ENCODE measurements around the gene ZNF174. TPM values are rescaled to one million over a fixed set of nuclear protein-coding genes. Genes with fewer than 3 reads are reported as not detected.
A peak's percentile ranks its signal among the peaks of the same experiment; 100 is the strongest.

Gene ZNF174
- total RNA-seq: 10 to 100 TPM in 1 of 2 donors, 1 to 10 TPM in 1; 8.2 to 10.9 TPM
- 1 to 10 TPM; 2.3 to 7.7 TPM for polyA plus RNA-seq
- long read RNA-seq, donor 1, transcript ZNF174-202 (3 exons, 1,557 nt): minor isoform, 7 of 32 reads
- long read RNA-seq, donor 1, transcript ZNF174-201 (3 exons, 2,260 nt): major isoform, 24 of 32 reads
- long read RNA-seq, donor 1, partial matches to known transcripts: 1 of 32 reads
- long read RNA-seq, donor 1, other reads (novel, unspliced or antisense): 0 of 32 reads
- long read RNA-seq, donor 2, partial matches to known transcripts: 1 of 6 reads
- long read RNA-seq, donor 2, other reads (novel, unspliced or antisense): 1 of 6 reads

GRCh38 chr16:3400779-3401688, at the start of gene ZNF174, which contains the start of gene ZSCAN32:
Gene ZNF174, plus strand, starts transcription at chr16:3401215. Its CDS starts 790 bp downstream, at chr16:3402005.
Gene ZSCAN32, minus strand, starts transcription at chr16:3401004. Its CDS starts 3,447 bp downstream, at chr16:3397557.
- Histone ChIP-seq H3K36me3 (ENCODE audit: control insufficient read depth in 1 of 2, insufficient read depth in 2 of 2, low read length in 1 of 2) (peaks cover 7 to 10% of the 10 kb centered on the region in 2 donors), H3K27ac (ENCODE audit: low read depth in 1 of 2, low read length in 2 of 2) (peak within 1 kb of the TSS in 1 of 2 donors; percentile 47), H3K27me3 (ENCODE audit: control insufficient read depth in 1 of 2, insufficient read depth in 2 of 2, low read length in 1 of 2) (no peaks in the 10 kb centered on the region), H3K9me3 (ENCODE audit: control insufficient read depth, low read length) (peaks cover 4% of the 10 kb centered on the region), H3K4me3 (ENCODE audit: low read length in 2 of 2) (peak within 1 kb of the TSS; percentile 66 to 90), H3K4me1 (ENCODE audit: control insufficient read depth in 1 of 2, insufficient read depth in 2 of 2, low read length in 2 of 2) (peaks cover 0 to 2% of the 10 kb centered on the region in 2 donors)
- ATAC-seq (ENCODE audit: low FRiP score) (peak; percentile 100), DNase-seq (peak; percentile 99)
- 0 to 1% methylated on average over 90 to 95 of the region's 95 CpGs for WGBS, 2 donors
- intact Hi-C loops (cut with DNase I): loop anchor here in 1 of 2 donors (5.0 kb wide), 1 partner anchor 119 kb away; the partner anchor contains the start of gene ZNF263

GRCh38 chr16:3355589-3355988, 45.4 kb upstream of the ZNF174 start, which contains the start of gene OR2C1:
Gene OR2C1, plus strand, starts transcription at chr16:3355889. Its CDS starts 52 bp downstream, at chr16:3355941.
- WGBS, 2 donors: 67 to 75% methylated on average over 3 of the region's 3 CpGs
- H3K4me3 ChIP-seq (ENCODE audit: low read length in 2 of 2): no peak within 1 kb of the TSS
- H3K27ac ChIP-seq (ENCODE audit: low read depth in 1 of 2, low read length in 2 of 2): no peak within 1 kb of the TSS
- H3K4me1 ChIP-seq (ENCODE audit: control insufficient read depth in 1 of 2, insufficient read depth in 2 of 2, low read length in 2 of 2): no peaks in the 10 kb centered on the region
- DNase-seq: no peak
- ATAC-seq (ENCODE audit: low FRiP score): no peak
- no peaks in the 10 kb centered on the region for H3K27me3 ChIP-seq (ENCODE audit: control insufficient read depth in 1 of 2, insufficient read depth in 2 of 2, low read length in 1 of 2)
- no peaks in the 10 kb centered on the region for H3K36me3 ChIP-seq (ENCODE audit: control insufficient read depth in 1 of 2, insufficient read depth in 2 of 2, low read length in 1 of 2)
- intact Hi-C loops (cut with DNase I): no loop called here
- H3K9me3 ChIP-seq (ENCODE audit: control insufficient read depth, low read length): peaks cover 1% of the 10 kb centered on the region

- no peaks in the 10 kb centered on the region for H3K36me3 ChIP-seq (ENCODE audit: control insufficient read depth in 1 of 2, insufficient read depth in 2 of 2, low read length in 1 of 2)
- intact Hi-C loops (cut with DNase I): no loop called here
- H3K27ac ChIP-seq (ENCODE audit: low read depth in 1 of 2, low read length in 2 of 2): no peak overlapping the region
- no peak overlapping the region for H3K4me3 ChIP-seq (ENCODE audit: low read length in 2 of 2)
- WGBS, 2 donors: 80 to 81% methylated on average over 10 of the region's 10 CpGs
- no peaks in the 10 kb centered on the region for H3K4me1 ChIP-seq (ENCODE audit: control insufficient read depth in 1 of 2, insufficient read depth in 2 of 2, low read length in 2 of 2)
- H3K9me3 ChIP-seq (ENCODE audit: control insufficient read depth, low read length): peaks cover 1% of the 10 kb centered on the region
- H3K27me3 ChIP-seq (ENCODE audit: control insufficient read depth in 1 of 2, insufficient read depth in 2 of 2, low read length in 1 of 2): no peaks in the 10 kb centered on the region
- no peak for ATAC-seq (ENCODE audit: low FRiP score)
- DNase-seq: no peak
Measured at GRCh38 chr16:3356118-3356517, 44.9 kb upstream of the ZNF174 start.

- Histone ChIP-seq H3K27me3 (ENCODE audit: control insufficient read depth in 1 of 2, insufficient read depth in 2 of 2, low read length in 1 of 2) (no peaks in the 10 kb centered on the region), H3K4me1 (ENCODE audit: control insufficient read depth in 1 of 2, insufficient read depth in 2 of 2, low read length in 2 of 2) (no peaks in the 10 kb centered on the region), H3K27ac (ENCODE audit: low read depth in 1 of 2, low read length in 2 of 2) (no peak overlapping the region), H3K4me3 (ENCODE audit: low read length in 2 of 2) (no peak overlapping the region), H3K36me3 (ENCODE audit: control insufficient read depth in 1 of 2, insufficient read depth in 2 of 2, low read length in 1 of 2) (no peaks in the 10 kb centered on the region), H3K9me3 (ENCODE audit: control insufficient read depth, low read length) (peaks cover 1% of the 10 kb centered on the region)
- intact Hi-C loops (cut with DNase I): no loop called here
- WGBS, 2 donors: 14 to 35% methylated on average over 1 of the region's 1 CpG
- no peak for DNase-seq
- ATAC-seq (ENCODE audit: low FRiP score): no peak
Measured at GRCh38 chr16:3358871-3359270, 42.1 kb upstream of the ZNF174 start.

- Histone ChIP-seq H3K9me3 (ENCODE audit: control insufficient read depth, low read length) (peaks cover 3% of the 10 kb centered on the region), H3K27ac (ENCODE audit: low read depth in 1 of 2, low read length in 2 of 2) (no peak overlapping the region), H3K4me3 (ENCODE audit: low read length in 2 of 2) (no peak overlapping the region), H3K27me3 (ENCODE audit: control insufficient read depth in 1 of 2, insufficient read depth in 2 of 2, low read length in 1 of 2) (no peaks in the 10 kb centered on the region), H3K4me1 (ENCODE audit: control insufficient read depth in 1 of 2, insufficient read depth in 2 of 2, low read length in 2 of 2) (no peaks in the 10 kb centered on the region), H3K36me3 (ENCODE audit: control insufficient read depth in 1 of 2, insufficient read depth in 2 of 2, low read length in 1 of 2) (no peaks in the 10 kb centered on the region)
- DNase-seq: no peak
- intact Hi-C loops (cut with DNase I): no loop called here
- ATAC-seq (ENCODE audit: low FRiP score): no peak
Measured at GRCh38 chr16:3362931-3363330, 38.1 kb upstream of the ZNF174 start.

GRCh38 chr16:3363793-3364192, 37.2 kb upstream of the ZNF174 start:
- H3K36me3 ChIP-seq (ENCODE audit: control insufficient read depth in 1 of 2, insufficient read depth in 2 of 2, low read length in 1 of 2): no peaks in the 10 kb centered on the region
- ATAC-seq (ENCODE audit: low FRiP score): no peak
- no peak overlapping the region for H3K4me3 ChIP-seq (ENCODE audit: low read length in 2 of 2)
- no peak overlapping the region for H3K27ac ChIP-seq (ENCODE audit: low read depth in 1 of 2, low read length in 2 of 2)
- peaks cover 3% of the 10 kb centered on the region for H3K9me3 ChIP-seq (ENCODE audit: control insufficient read depth, low read length)
- WGBS, 2 donors: 90 to 91% methylated on average over 7 of the region's 7 CpGs
- no peaks in the 10 kb centered on the region for H3K27me3 ChIP-seq (ENCODE audit: control insufficient read depth in 1 of 2, insufficient read depth in 2 of 2, low read length in 1 of 2)
- H3K4me1 ChIP-seq (ENCODE audit: control insufficient read depth in 1 of 2, insufficient read depth in 2 of 2, low read length in 2 of 2): no peaks in the 10 kb centered on the region
- no peak for DNase-seq
- intact Hi-C loops (cut with DNase I): no loop called here

- intact Hi-C loops (cut with DNase I): no loop called here
- H3K4me3 ChIP-seq (ENCODE audit: low read length in 2 of 2): peak overlapping the region in 1 of 2 donors; percentile 34
- WGBS, 2 donors: 8 to 13% methylated on average over 42 of the region's 42 CpGs
- H3K27me3 ChIP-seq (ENCODE audit: control insufficient read depth in 1 of 2, insufficient read depth in 2 of 2, low read length in 1 of 2): no peaks in the 10 kb centered on the region
- peaks cover 4% of the 10 kb centered on the region for H3K9me3 ChIP-seq (ENCODE audit: control insufficient read depth, low read length)
- ATAC-seq (ENCODE audit: low FRiP score) (peak; percentile 96), DNase-seq (peak; percentile 91 to 93)
- no peaks in the 10 kb centered on the region for H3K36me3 ChIP-seq (ENCODE audit: control insufficient read depth in 1 of 2, insufficient read depth in 2 of 2, low read length in 1 of 2)
- H3K27ac ChIP-seq (ENCODE audit: low read depth in 1 of 2, low read length in 2 of 2): peak overlapping the region in 1 of 2 donors; percentile 7
- no peaks in the 10 kb centered on the region for H3K4me1 ChIP-seq (ENCODE audit: control insufficient read depth in 1 of 2, insufficient read depth in 2 of 2, low read length in 2 of 2)
Measured at GRCh38 chr16:3364774-3365427, 36.1 kb upstream of the ZNF174 start.

- Histone ChIP-seq H3K36me3 (ENCODE audit: control insufficient read depth in 1 of 2, insufficient read depth in 2 of 2, low read length in 1 of 2) (no peaks in the 10 kb centered on the region), H3K27me3 (ENCODE audit: control insufficient read depth in 1 of 2, insufficient read depth in 2 of 2, low read length in 1 of 2) (no peaks in the 10 kb centered on the region), H3K9me3 (ENCODE audit: control insufficient read depth, low read length) (peaks cover 6% of the 10 kb centered on the region), H3K4me3 (ENCODE audit: low read length in 2 of 2) (no peak overlapping the region), H3K4me1 (ENCODE audit: control insufficient read depth in 1 of 2, insufficient read depth in 2 of 2, low read length in 2 of 2) (no peaks in the 10 kb centered on the region), H3K27ac (ENCODE audit: low read depth in 1 of 2, low read length in 2 of 2) (no peak overlapping the region)
- intact Hi-C loops (cut with DNase I): no loop called here
- 89 to 91% methylated on average over 11 of the region's 11 CpGs for WGBS, 2 donors
- no peak for DNase-seq
- no peak for ATAC-seq (ENCODE audit: low FRiP score)
Measured at GRCh38 chr16:3369073-3369472, 31.9 kb upstream of the ZNF174 start.
